Subcutaneous adipose tissue (tissue), 4 donors: ENCODE measurements around the gene IFT43. TPM values are rescaled to one million over a fixed set of nuclear protein-coding genes. Genes with fewer than 3 reads are reported as not detected.

Source experiments
- total RNA-seq, 4 donors: library from RNA; depleted of rRNA; stranded (reverse); fragments of >200 nt; gene quantifications; one replicate each; pipeline ENCODE4 v1.1.0, GENCODE V29; 2016
- TF ChIP-seq, protein P1 (sequence below): fragments of 450-650 bp; IDR thresholded peaks from one replicate; pipeline ENCODE4 v1.5.1; 2016; ENCODE audit warnings: low read depth, mild to moderate bottlenecking, control low read depth, antibody characterized with exemption, moderate library complexity

Gene IFT43
- total RNA-seq, 4 donors from 2014 or later: 25.3 to 38.2 (median 28.9) TPM

DNA sequence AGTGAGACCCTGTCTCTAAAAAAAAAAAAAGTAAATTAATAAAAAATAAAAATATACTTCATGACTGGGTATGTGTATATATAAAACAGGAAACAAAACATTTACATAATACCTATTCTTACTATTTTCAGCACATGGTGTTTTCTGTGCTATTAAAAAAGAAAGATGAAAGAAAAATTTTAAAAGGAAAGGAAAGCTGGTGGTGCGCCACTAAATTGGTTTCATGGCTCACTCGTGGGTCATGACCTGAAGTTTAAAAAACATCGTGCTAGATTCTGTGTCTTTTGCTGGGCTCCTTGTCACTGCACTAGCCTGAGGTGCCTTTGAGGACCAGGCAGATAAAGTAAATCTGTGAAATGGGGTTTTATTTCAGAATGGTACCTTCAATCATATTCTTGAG is 69.8 kb downstream of the IFT43 start:
- TF ChIP-seq, protein P1, sequence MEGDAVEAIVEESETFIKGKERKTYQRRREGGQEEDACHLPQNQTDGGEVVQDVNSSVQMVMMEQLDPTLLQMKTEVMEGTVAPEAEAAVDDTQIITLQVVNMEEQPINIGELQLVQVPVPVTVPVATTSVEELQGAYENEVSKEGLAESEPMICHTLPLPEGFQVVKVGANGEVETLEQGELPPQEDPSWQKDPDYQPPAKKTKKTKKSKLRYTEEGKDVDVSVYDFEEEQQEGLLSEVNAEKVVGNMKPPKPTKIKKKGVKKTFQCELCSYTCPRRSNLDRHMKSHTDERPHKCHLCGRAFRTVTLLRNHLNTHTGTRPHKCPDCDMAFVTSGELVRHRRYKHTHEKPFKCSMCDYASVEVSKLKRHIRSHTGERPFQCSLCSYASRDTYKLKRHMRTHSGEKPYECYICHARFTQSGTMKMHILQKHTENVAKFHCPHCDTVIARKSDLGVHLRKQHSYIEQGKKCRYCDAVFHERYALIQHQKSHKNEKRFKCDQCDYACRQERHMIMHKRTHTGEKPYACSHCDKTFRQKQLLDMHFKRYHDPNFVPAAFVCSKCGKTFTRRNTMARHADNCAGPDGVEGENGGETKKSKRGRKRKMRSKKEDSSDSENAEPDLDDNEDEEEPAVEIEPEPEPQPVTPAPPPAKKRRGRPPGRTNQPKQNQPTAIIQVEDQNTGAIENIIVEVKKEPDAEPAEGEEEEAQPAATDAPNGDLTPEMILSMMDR: no peak

DNA sequence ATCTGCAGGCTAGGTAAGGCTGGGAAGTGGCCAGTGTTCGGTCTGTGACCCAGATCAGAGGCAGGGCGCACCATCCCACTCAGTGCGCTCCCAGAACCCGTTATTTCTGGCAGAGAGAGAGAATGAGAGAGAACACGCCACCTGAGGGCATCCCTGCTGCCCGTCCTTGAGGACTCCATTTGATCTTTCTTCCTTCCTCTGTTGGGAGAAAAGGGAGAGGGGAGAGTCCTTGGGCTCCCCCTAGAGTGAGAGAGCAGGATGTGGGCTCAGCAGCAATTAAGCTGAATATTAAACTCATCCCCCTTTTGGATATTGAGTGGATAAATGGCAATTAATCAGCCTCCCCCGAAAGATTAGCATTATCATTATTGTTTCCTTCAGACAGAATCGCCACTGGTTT is 70.6 kb downstream of the IFT43 start:
- TF ChIP-seq, protein P1: no peak

DNA sequence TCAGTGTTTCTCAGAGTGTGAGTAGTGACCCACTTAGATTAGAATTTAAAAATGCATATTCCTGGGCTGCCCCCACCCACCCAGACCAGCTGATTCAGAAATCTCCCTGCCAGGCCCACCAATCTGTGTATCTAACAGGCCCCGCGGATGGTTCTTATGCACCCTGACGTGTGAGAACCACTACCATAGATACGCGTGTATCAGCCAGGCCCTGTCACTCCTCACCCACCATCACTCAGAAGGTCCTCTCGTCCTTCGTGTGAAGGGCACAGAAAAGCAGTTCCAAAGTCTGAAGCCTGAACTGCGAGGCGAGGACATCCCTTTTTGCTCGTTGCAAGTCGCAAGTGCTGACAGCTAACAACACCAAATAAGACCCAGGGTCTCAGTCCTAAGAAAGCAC is 72.4 kb downstream of the IFT43 start:
- TF ChIP-seq, protein P1: no peak

DNA sequence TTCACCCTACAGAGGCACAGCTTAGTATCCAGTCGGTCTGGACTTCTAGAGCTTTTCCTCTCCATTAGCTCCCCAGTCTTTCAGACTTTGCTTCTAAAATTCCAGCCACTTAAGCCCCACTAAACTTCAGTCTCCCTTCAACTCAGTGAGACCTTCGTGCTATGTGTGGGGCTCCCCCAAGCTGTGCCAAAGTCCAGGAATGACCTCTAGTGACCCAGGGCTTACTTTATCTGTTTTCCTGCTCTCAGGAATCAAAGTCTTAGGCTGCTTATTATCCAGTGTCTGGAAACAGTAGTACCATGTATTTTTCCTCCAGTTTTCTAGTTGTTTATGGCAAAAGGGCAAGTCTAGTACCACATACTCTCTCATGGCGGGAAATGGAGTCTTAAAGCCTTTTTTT is 77.8 kb downstream of the IFT43 start:
- TF ChIP-seq, protein P1: no peak

DNA sequence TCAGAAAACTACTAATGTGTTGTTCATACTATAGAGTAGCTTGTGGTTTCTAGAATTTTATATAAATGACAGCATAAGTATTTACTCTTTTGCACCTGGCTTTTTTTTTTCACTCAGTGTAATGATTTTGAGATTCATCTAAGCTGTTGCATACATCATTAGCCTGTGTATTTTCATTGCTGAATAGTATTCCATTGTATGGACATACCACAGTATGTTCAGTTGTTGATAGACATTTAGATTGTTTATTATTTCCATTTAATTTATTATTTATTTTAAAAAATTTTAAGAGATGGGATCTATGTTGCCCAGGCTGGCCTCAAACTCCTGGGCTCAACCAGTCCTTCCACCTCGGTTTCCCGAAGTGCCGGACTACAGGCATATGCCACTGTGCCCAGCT is 80.0 kb downstream of the IFT43 start:
- TF ChIP-seq, protein P1: no peak

DNA sequence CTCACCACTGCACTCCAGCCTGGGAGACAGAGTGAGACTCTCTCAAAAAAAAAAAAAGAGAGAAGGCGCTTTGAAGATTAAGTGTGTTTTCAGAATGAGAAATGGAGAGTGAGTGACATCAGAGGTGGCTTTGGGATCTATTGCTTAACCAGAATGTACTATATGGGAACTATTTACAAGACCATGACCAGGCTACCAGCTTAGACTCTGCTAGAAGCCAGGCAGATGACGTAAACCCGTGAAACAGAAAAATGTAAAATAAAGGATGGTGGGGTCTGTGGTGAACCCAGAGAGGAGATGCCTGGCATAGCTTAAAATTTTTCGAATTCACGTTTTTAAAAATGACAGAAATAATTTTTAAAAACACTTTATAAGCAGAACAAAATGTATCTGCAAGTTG is 82.0 kb downstream of the IFT43 start:
- TF ChIP-seq, protein P1: no peak

DNA sequence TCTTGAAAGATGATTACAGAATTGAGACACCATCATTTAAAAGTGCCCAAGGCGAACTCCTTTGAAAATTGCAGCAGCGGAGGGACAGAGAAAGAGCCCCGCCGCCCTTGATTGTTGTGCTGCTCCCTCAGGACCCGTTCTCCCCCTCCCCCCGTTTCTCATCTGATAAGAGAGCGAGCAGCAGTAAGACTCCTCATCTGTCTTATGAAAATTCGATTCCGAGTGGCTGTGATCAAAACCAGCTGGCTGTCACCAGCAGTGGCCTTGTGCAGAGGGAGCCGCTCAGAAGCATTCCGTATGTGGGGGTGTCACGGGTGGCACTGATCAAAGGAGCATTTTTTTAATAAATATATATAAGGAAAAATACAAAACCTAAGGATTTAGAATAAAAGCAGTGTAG is 88.2 kb downstream of the IFT43 start:
- TF ChIP-seq, protein P1: no peak

DNA sequence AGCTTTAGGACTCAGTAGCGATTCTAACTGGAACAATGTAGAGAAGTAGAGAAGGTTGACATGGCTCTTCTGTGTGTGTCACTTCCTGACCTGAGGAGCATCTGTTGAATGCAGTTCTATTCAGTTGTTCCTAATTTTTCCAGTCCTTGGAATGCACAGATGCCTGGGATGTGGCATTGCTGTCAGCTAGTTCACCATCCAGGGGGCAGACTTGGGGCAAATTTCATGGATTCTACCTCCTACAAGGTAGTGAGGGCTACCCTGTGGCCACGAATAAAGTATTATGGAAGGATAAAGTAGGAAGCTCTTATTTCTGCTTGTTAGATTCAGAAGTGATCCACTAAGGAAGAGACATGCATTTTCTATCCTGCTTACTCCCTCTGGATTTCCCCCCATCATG is 91.8 kb downstream of the IFT43 start:
- TF ChIP-seq, protein P1: no peak
